Measurements from ENCODE around the gene RPTOR.

RPTOR gene

GRCh38 chr17:80683625-80684104, 139.0 kb downstream of the RPTOR start:
- H3K27me3 ChIP-seq (ENCODE audit: control insufficient read depth in 5 of 5, insufficient read depth in 4 of 5, low read length in 5 of 5), result no peaks in the 10 kb centered on the region
- peaks cover 0 to 15% (median 12%) of the 10 kb centered on the region in 5 donors for H3K4me1 ChIP-seq (ENCODE audit: control insufficient read depth in 5 of 5, insufficient read depth in 5 of 5, low read length in 5 of 5)

GRCh38 chr17:80687839-80688238, 143.2 kb downstream of the RPTOR start:
- no peaks in the 10 kb centered on the region for H3K27me3 ChIP-seq (ENCODE audit: control insufficient read depth in 5 of 5, insufficient read depth in 4 of 5, low read length in 5 of 5)
- H3K4me1 ChIP-seq (ENCODE audit: control insufficient read depth in 5 of 5, insufficient read depth in 5 of 5, low read length in 5 of 5), result peaks cover 0 to 11% (median 3%) of the 10 kb centered on the region in 5 donors
- no peak overlapping the region for H3K27ac ChIP-seq (ENCODE audit: low read depth, low read length)
- peaks cover 0 to 6% (median 1%) of the 10 kb centered on the region in 5 donors for H3K36me3 ChIP-seq (ENCODE audit: control insufficient read depth in 5 of 5, insufficient read depth in 5 of 5, low read length in 5 of 5)
- no peak overlapping the region for H3K4me3 ChIP-seq (ENCODE audit: low read depth in 1 of 5, low read length in 5 of 5)
- no peak overlapping the region for H3K9ac ChIP-seq (ENCODE audit: low read length in 5 of 5)
- H3K9me3 ChIP-seq (ENCODE audit: control insufficient read depth in 5 of 5, low read length in 5 of 5), result no peaks in the 10 kb centered on the region

More at GRCh38 chr17:80683625-80684104, 139.0 kb downstream of the RPTOR start:
- Histone ChIP-seq H3K27ac (ENCODE audit: low read depth, low read length) (no peak overlapping the region), H3K4me3 (ENCODE audit: low read depth in 1 of 5, low read length in 5 of 5) (no peak overlapping the region), H3K9ac (ENCODE audit: low read length in 5 of 5) (no peak overlapping the region), H3K36me3 (ENCODE audit: control insufficient read depth in 5 of 5, insufficient read depth in 5 of 5, low read length in 5 of 5) (peaks cover 0 to 6% (median 0%) of the 10 kb centered on the region in 5 donors), H3K9me3 (ENCODE audit: control insufficient read depth in 5 of 5, low read length in 5 of 5) (no peaks in the 10 kb centered on the region)

- H3K4me3 ChIP-seq (ENCODE audit: low read depth in 1 of 5, low read length in 5 of 5), result no peak overlapping the region
- H3K4me1 ChIP-seq (ENCODE audit: control insufficient read depth in 5 of 5, insufficient read depth in 5 of 5, low read length in 5 of 5), result peaks cover 0 to 8% (median 1%) of the 10 kb centered on the region in 5 donors
- no peaks in the 10 kb centered on the region for H3K9me3 ChIP-seq (ENCODE audit: control insufficient read depth in 5 of 5, low read length in 5 of 5)
- no peaks in the 10 kb centered on the region for H3K27me3 ChIP-seq (ENCODE audit: control insufficient read depth in 5 of 5, insufficient read depth in 4 of 5, low read length in 5 of 5)
- H3K27ac ChIP-seq (ENCODE audit: low read depth, low read length), result no peak overlapping the region
- peaks cover 0 to 6% (median 2%) of the 10 kb centered on the region in 5 donors for H3K36me3 ChIP-seq (ENCODE audit: control insufficient read depth in 5 of 5, insufficient read depth in 5 of 5, low read length in 5 of 5)
- H3K9ac ChIP-seq (ENCODE audit: low read length in 5 of 5), result no peak overlapping the region
Observed at GRCh38 chr17:80689129-80689619, 144.5 kb downstream of the RPTOR start.

GRCh38 chr17:80691784-80692183, 147.1 kb downstream of the RPTOR start:
- no peak overlapping the region for H3K27ac ChIP-seq (ENCODE audit: low read depth, low read length)
- H3K9ac ChIP-seq (ENCODE audit: low read length in 5 of 5), result no peak overlapping the region
- H3K36me3 ChIP-seq (ENCODE audit: control insufficient read depth in 5 of 5, insufficient read depth in 5 of 5, low read length in 5 of 5), result peaks cover 0 to 6% (median 2%) of the 10 kb centered on the region in 5 donors
- H3K4me1 ChIP-seq (ENCODE audit: control insufficient read depth in 5 of 5, insufficient read depth in 5 of 5, low read length in 5 of 5), result peaks cover 2 to 34% (median 27%) of the 10 kb centered on the region in 5 donors
- no peaks in the 10 kb centered on the region for H3K27me3 ChIP-seq (ENCODE audit: control insufficient read depth in 5 of 5, insufficient read depth in 4 of 5, low read length in 5 of 5)
- H3K4me3 ChIP-seq (ENCODE audit: low read depth in 1 of 5, low read length in 5 of 5), result no peak overlapping the region
- H3K9me3 ChIP-seq (ENCODE audit: control insufficient read depth in 5 of 5, low read length in 5 of 5), result no peaks in the 10 kb centered on the region

- no peak overlapping the region for H3K9ac ChIP-seq (ENCODE audit: low read length in 5 of 5)
- no peak overlapping the region for H3K4me3 ChIP-seq (ENCODE audit: low read depth in 1 of 5, low read length in 5 of 5)
- peaks cover 2 to 36% (median 32%) of the 10 kb centered on the region in 5 donors for H3K4me1 ChIP-seq (ENCODE audit: control insufficient read depth in 5 of 5, insufficient read depth in 5 of 5, low read length in 5 of 5)
- no peaks in the 10 kb centered on the region for H3K27me3 ChIP-seq (ENCODE audit: control insufficient read depth in 5 of 5, insufficient read depth in 4 of 5, low read length in 5 of 5)
- peaks cover 0 to 2% (median 0%) of the 10 kb centered on the region in 5 donors for H3K36me3 ChIP-seq (ENCODE audit: control insufficient read depth in 5 of 5, insufficient read depth in 5 of 5, low read length in 5 of 5)
- H3K27ac ChIP-seq (ENCODE audit: low read depth, low read length), result no peak overlapping the region
- no peaks in the 10 kb centered on the region for H3K9me3 ChIP-seq (ENCODE audit: control insufficient read depth in 5 of 5, low read length in 5 of 5)
Observed at GRCh38 chr17:80692931-80693467, 148.4 kb downstream of the RPTOR start.

GRCh38 chr17:80693511-80693910, 148.9 kb downstream of the RPTOR start:
- Histone ChIP-seq H3K27me3 (ENCODE audit: control insufficient read depth in 5 of 5, insufficient read depth in 4 of 5, low read length in 5 of 5) (no peaks in the 10 kb centered on the region), H3K4me1 (ENCODE audit: control insufficient read depth in 5 of 5, insufficient read depth in 5 of 5, low read length in 5 of 5) (peaks cover 2 to 36% (median 32%) of the 10 kb centered on the region in 5 donors), H3K9ac (ENCODE audit: low read length in 5 of 5) (no peak overlapping the region), H3K9me3 (ENCODE audit: control insufficient read depth in 5 of 5, low read length in 5 of 5) (no peaks in the 10 kb centered on the region), H3K36me3 (ENCODE audit: control insufficient read depth in 5 of 5, insufficient read depth in 5 of 5, low read length in 5 of 5) (peaks cover 0 to 2% (median 0%) of the 10 kb centered on the region in 5 donors), H3K27ac (ENCODE audit: low read depth, low read length) (no peak overlapping the region), H3K4me3 (ENCODE audit: low read depth in 1 of 5, low read length in 5 of 5) (no peak overlapping the region)

- H3K4me3 ChIP-seq (ENCODE audit: low read depth in 1 of 5, low read length in 5 of 5), result no peak overlapping the region
- no peaks in the 10 kb centered on the region for H3K9me3 ChIP-seq (ENCODE audit: control insufficient read depth in 5 of 5, low read length in 5 of 5)
- H3K27me3 ChIP-seq (ENCODE audit: control insufficient read depth in 5 of 5, insufficient read depth in 4 of 5, low read length in 5 of 5), result no peaks in the 10 kb centered on the region
- peaks cover 0 to 2% (median 0%) of the 10 kb centered on the region in 5 donors for H3K36me3 ChIP-seq (ENCODE audit: control insufficient read depth in 5 of 5, insufficient read depth in 5 of 5, low read length in 5 of 5)
- H3K27ac ChIP-seq (ENCODE audit: low read depth, low read length), result no peak overlapping the region
- peaks cover 2 to 36% (median 32%) of the 10 kb centered on the region in 5 donors for H3K4me1 ChIP-seq (ENCODE audit: control insufficient read depth in 5 of 5, insufficient read depth in 5 of 5, low read length in 5 of 5)
- no peak overlapping the region for H3K9ac ChIP-seq (ENCODE audit: low read length in 5 of 5)
Observed at GRCh38 chr17:80694085-80694991, 149.7 kb downstream of the RPTOR start.

- Histone ChIP-seq H3K27ac (ENCODE audit: low read depth, low read length) (no peak overlapping the region), H3K9ac (ENCODE audit: low read length in 5 of 5) (no peak overlapping the region), H3K27me3 (ENCODE audit: control insufficient read depth in 5 of 5, insufficient read depth in 4 of 5, low read length in 5 of 5) (no peaks in the 10 kb centered on the region), H3K4me1 (ENCODE audit: control insufficient read depth in 5 of 5, insufficient read depth in 5 of 5, low read length in 5 of 5) (peaks cover 2 to 36% (median 32%) of the 10 kb centered on the region in 5 donors), H3K4me3 (ENCODE audit: low read depth in 1 of 5, low read length in 5 of 5) (no peak overlapping the region), H3K36me3 (ENCODE audit: control insufficient read depth in 5 of 5, insufficient read depth in 5 of 5, low read length in 5 of 5) (peaks cover 0 to 2% (median 0%) of the 10 kb centered on the region in 5 donors), H3K9me3 (ENCODE audit: control insufficient read depth in 5 of 5, low read length in 5 of 5) (no peaks in the 10 kb centered on the region)
Observed at GRCh38 chr17:80694992-80695912, 150.6 kb downstream of the RPTOR start.

- Histone ChIP-seq H3K36me3 (ENCODE audit: control insufficient read depth in 5 of 5, insufficient read depth in 5 of 5, low read length in 5 of 5) (peaks cover 0 to 2% (median 0%) of the 10 kb centered on the region in 5 donors), H3K9ac (ENCODE audit: low read length in 5 of 5) (no peak overlapping the region), H3K4me3 (ENCODE audit: low read depth in 1 of 5, low read length in 5 of 5) (no peak overlapping the region), H3K27me3 (ENCODE audit: control insufficient read depth in 5 of 5, insufficient read depth in 4 of 5, low read length in 5 of 5) (no peaks in the 10 kb centered on the region), H3K27ac (ENCODE audit: low read depth, low read length) (no peak overlapping the region), H3K9me3 (ENCODE audit: control insufficient read depth in 5 of 5, low read length in 5 of 5) (no peaks in the 10 kb centered on the region), H3K4me1 (ENCODE audit: control insufficient read depth in 5 of 5, insufficient read depth in 5 of 5, low read length in 5 of 5) (peaks cover 2 to 36% (median 32%) of the 10 kb centered on the region in 5 donors)
Observed at GRCh38 chr17:80695979-80696378, 151.3 kb downstream of the RPTOR start.

All from subcutaneous abdominal adipose tissue (tissue), 5 donors.